Body of pancreas (tissue), 4 donors: ENCODE measurements around the gene GALNT2. TPM values are rescaled to one million over a fixed set of nuclear protein-coding genes. Genes with fewer than 3 reads are reported as not detected.

ENCODE experiments used
- ATAC-seq: fragments of 150-250 bp; one replicate; pipeline ENCODE4 v1.9.1; 2016
- DNase-seq, 4 donors: peaks; one replicate each; pipeline ENCODE4 v3.0.0-alpha.2; 2019
- H3K27ac ChIP-seq, 4 donors: fragments of 200-600 bp; sonication (generic); 1 replicate in 3 of 4; 2 replicates in 1 of 4; pipeline versions ENCODE4 v1.5.1 to v1.6.1; 2016 to 2019; ENCODE audit warnings: mild to moderate bottlenecking in 1 of 4, mixed read lengths in 1 of 4, moderate library complexity in 1 of 4
- H3K27me3 ChIP-seq, 2 donors: fragments of 200-600 bp; sonication (generic); one replicate each; pipeline ENCODE4 v1.6.0; 2016; ENCODE audit warnings: mild to moderate bottlenecking in 1 of 2
- H3K36me3 ChIP-seq, 2 donors: fragments of 200-600 bp; sonication (generic); replicated peaks in 1 of 2; 2 replicates each; pipeline ENCODE4 v1.5.1; 2016; ENCODE audit warnings: low read depth in 2 of 2; ENCODE audit not compliant: insufficient read depth in 1 of 2
- H3K4me1 ChIP-seq: fragments of 200-600 bp; sonication (generic); one replicate; pipeline ENCODE4 v1.6.0; 2016
- H3K4me3 ChIP-seq, 2 donors: fragments of 200-600 bp; sonication (generic); 1 replicate in 1 of 2; 2 replicates in 1 of 2; pipeline ENCODE4 v1.5.1; 2016 to 2019
- H3K9me3 ChIP-seq, 3 donors: fragments of 200-600 bp; sonication (generic); 1 replicate in 2 of 3; 2 replicates in 1 of 3; pipeline ENCODE4 v1.5.1; 2016
- CTCF ChIP-seq, 7 experiments: fragments of 450-650 bp in 4 of 7; fragments of 200-600 bp in 3 of 7; sonication (generic) in 3 of 7; IDR thresholded peaks; one replicate each; pipeline ENCODE4 v1.5.1; 2016 to 2019; ENCODE audit warnings: antibody characterized with exemption in 7 of 7
- POLR2A ChIP-seq, 3 donors: fragments of 450-650 bp; IDR thresholded peaks; one replicate each; pipeline ENCODE4 v1.6.1; 2016; ENCODE audit warnings: antibody characterized with exemption in 3 of 3, mild to moderate bottlenecking in 2 of 3
- WGBS, 2 donors: methylation state at CpG; one replicate each; pipeline ENCODE4 v1.1.5; 2017; 5-methylcytosine and 5-hydroxymethylcytosine counted together
- intact Hi-C: fragments of 100-400 bp; cut with DNase I; formaldehyde crosslinking; loops from one replicate; pipeline ENCODE4 v1.15.1; 2023
- total RNA-seq, 2 donors: library from RNA; depleted of rRNA; stranded (reverse); fragments of >200 nt; gene quantifications; one replicate each; pipeline ENCODE4 v1.1.0, GENCODE V29; 2016

The GALNT2 gene
- total RNA-seq, 2 donors from 2014 or later: 45.9 to 68.6 TPM

- peak; percentile 77 to 89 (median 84) for DNase-seq
- TF ChIP-seq CTCF (IDR thresholded peaks at IDR 0.05) (peak in 1 of 7 experiments; percentile 1), POLR2A (IDR thresholded peaks at IDR 0.05) (peak in 1 of 3 donors; percentile 52)
- Histone ChIP-seq H3K27me3 (no peaks in the 10 kb centered on the region), H3K36me3 (no peaks in the 10 kb centered on the region), H3K4me3 (no peak overlapping the region), H3K4me1 (peaks cover 47% of the 10 kb centered on the region), H3K27ac (peak overlapping the region; percentile 71 to 89 (median 80)), H3K9me3 (no peaks in the 10 kb centered on the region)
- WGBS, 2 donors: 38 to 59% methylated on average over 20 to 26 of the region's 26 CpGs
- intact Hi-C loops: loop anchor here (10.0 kb wide), 1 partner anchor 516 kb away; no protein-coding TSS in a partner anchor
- ATAC-seq: peak; percentile 84
Measured at GRCh38 chr1:230300322-230301301, 233.6 kb downstream of the GALNT2 start.

GRCh38 chr1:230301322-230301721 lies 234.3 kb downstream of the GALNT2 start:
- Histone ChIP-seq H3K4me1 (peaks cover 47% of the 10 kb centered on the region), H3K36me3 (no peaks in the 10 kb centered on the region), H3K27ac (peak overlapping the region; percentile 71 to 89 (median 80)), H3K4me3 (no peak overlapping the region), H3K9me3 (no peaks in the 10 kb centered on the region), H3K27me3 (no peaks in the 10 kb centered on the region)
- peak; percentile 25 for ATAC-seq
- 46 to 50% methylated on average over 6 to 8 of the region's 8 CpGs for WGBS, 2 donors
- peak in 3 of 4 donors; percentile 39 to 57 (median 46) for DNase-seq
- TF ChIP-seq CTCF (IDR thresholded peaks at IDR 0.05) (no peak), POLR2A (IDR thresholded peaks at IDR 0.05) (no peak)
- intact Hi-C loops: loop anchor here (10.0 kb wide), 1 partner anchor 517 kb away; no protein-coding TSS in a partner anchor

- no peak for ATAC-seq
- Histone ChIP-seq H3K4me1 (peaks cover 47% of the 10 kb centered on the region), H3K27ac (peak overlapping the region in 3 of 4 donors; percentile 78 to 89 (median 81)), H3K36me3 (no peaks in the 10 kb centered on the region), H3K27me3 (no peaks in the 10 kb centered on the region), H3K9me3 (no peaks in the 10 kb centered on the region), H3K4me3 (no peak overlapping the region)
- WGBS, 2 donors: 60 to 64% methylated on average over 5 to 6 of the region's 6 CpGs
- TF ChIP-seq POLR2A (IDR thresholded peaks at IDR 0.05) (no peak), CTCF (IDR thresholded peaks at IDR 0.05) (no peak)
- intact Hi-C loops: loop anchor here (10.0 kb wide), 1 partner anchor 517 kb away; no protein-coding TSS in a partner anchor
- peak in 3 of 4 donors; percentile 18 to 49 (median 41) for DNase-seq
Measured at GRCh38 chr1:230301822-230302221, 234.8 kb downstream of the GALNT2 start.

- no peak overlapping the region for H3K4me3 ChIP-seq
- H3K27me3 ChIP-seq: no peaks in the 10 kb centered on the region
- no peaks in the 10 kb centered on the region for H3K9me3 ChIP-seq
- TF ChIP-seq POLR2A (IDR thresholded peaks at IDR 0.05) (no peak), CTCF (IDR thresholded peaks at IDR 0.05) (no peak)
- ATAC-seq (no peak), DNase-seq (no peak)
- peaks cover 53% of the 10 kb centered on the region for H3K4me1 ChIP-seq
- no peak overlapping the region for H3K27ac ChIP-seq
- no peaks in the 10 kb centered on the region for H3K36me3 ChIP-seq
- intact Hi-C loops: loop anchor here (10.0 kb wide), 1 partner anchor 518 kb away; no protein-coding TSS in a partner anchor
- WGBS, 2 donors: 76 to 77% methylated on average over 6 of the region's 6 CpGs
Measured at GRCh38 chr1:230303069-230303468, 236.0 kb downstream of the GALNT2 start.
